GM12878 (cell line): ENCODE measurements around the gene TSSK2.
A peak's percentile ranks its signal among the peaks of the same experiment; 100 is the strongest.

Source experiments
- CTCF ChIP-seq, 3 experiments: IDR thresholded peaks in 2 of 3; conservative IDR thresholded peaks in 1 of 3; 2 replicates each; pipeline ENCODE4 v1.5.1; 2011; ENCODE audit warnings: low read depth in 3 of 3, low read length in 3 of 3, mild to moderate bottlenecking in 3 of 3, control low read depth in 2 of 3, moderate library complexity in 2 of 3, inconsistent platforms in 1 of 3, mixed read lengths in 1 of 3; ENCODE audit not compliant: control insufficient read depth in 2 of 3, insufficient read depth in 1 of 3; ENCODE audit errors: extremely low read depth in 1 of 3
- YY1 ChIP-seq: IDR thresholded peaks from 2 replicates; pipeline ENCODE4 v1.6.1; 2011; ENCODE audit warnings: low read depth, mild to moderate bottlenecking, low read length

DNA sequence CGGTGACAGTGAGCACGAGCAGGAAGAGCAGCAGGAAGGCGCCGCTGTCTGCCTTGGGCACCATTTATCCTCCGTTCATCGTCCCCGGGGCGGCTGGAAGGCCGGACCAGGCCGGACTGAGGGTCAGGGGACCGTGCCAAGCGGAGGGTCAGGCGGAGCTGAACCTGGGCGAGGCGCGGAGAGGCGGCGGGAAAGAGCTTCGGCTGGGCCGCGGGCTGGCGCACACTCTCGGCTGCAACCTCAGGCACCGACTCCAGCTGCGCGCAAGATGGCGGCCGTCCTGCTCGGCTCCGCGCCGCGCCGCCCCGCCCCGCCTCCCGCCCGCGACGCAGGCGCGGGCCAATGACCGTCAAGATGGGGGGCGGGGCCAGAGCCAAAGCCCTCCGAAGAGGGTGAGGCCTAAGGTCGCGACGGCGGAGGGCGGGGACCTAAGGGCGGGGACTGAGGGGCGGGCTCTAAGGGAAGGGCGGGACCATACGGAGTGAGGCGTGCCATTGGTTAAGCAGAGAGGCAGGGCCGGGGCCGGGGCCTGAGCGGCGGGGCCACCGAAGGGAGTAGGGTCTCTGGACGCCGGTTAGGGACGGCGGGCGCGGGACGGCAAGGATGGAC lies 8.9 kb upstream of the TSSK2 start, which contains the start of gene DGCR2:
- no peak for TF ChIP-seq CTCF (IDR thresholded peaks at IDR 0.05 in 2 of 3, conservative IDR thresholded peaks at IDR 0.05 in 1 of 3; ENCODE audit: control insufficient read depth in 2 of 3, extremely low read depth in 1 of 3, insufficient read depth in 1 of 3, low read depth in 3 of 3, low read length in 3 of 3)
- peak; percentile 95 for TF ChIP-seq YY1
